ENCODE data around the gene SLC12A3.
"Not testable (repeated sequence)": the region's sequence is repeated elsewhere in the genome, so short reads cannot be mapped to it uniquely, and the experiment has no call there.

SLC12A3 gene

DNA sequence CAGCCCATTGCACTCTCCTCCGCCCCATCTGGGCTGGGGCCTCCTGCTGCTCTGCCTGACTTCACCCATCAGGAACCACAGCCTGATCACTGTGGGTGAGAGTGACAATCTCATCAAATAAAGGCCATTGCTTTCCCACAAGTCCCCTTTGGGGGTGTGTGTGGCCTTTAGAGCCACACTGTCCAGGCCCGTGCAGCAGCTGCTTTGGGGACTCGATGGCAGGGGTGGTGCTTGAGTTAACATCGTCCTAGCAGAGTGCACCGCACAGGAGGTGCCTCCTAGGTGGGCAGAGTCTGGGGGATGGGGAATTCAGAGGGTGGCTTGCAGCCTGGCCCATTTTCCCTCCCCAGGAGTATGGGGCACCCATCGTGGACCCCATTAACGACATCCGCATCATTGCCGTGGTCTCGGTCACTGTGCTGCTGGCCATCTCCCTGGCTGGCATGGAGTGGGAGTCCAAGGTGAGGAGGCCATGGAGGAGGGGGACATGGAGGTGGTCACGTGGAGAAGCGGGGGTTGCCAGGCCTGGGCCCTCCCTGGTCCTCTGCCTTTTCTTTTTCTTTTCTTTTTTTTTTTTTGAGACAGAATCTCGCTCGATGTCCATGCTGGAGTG lies 5.4 kb downstream of the SLC12A3 start:
- no peak for DNase-seq

GRCh38 chr16:56871172-56871593 lies 6.2 kb downstream of the SLC12A3 start:
- no peak for DNase-seq

- DNase-seq = no peak
Measured at GRCh38 chr16:56872863-56873391, 7.9 kb downstream of the SLC12A3 start.

- DNase-seq = no peak
Measured at GRCh38 chr16:56874800-56875199, 9.8 kb downstream of the SLC12A3 start.

GRCh38 chr16:56876048-56876447 lies 11.0 kb downstream of the SLC12A3 start:
- no peak for DNase-seq

- no peak for DNase-seq
Measured at GRCh38 chr16:56877486-56878182, 12.6 kb downstream of the SLC12A3 start.

DNA sequence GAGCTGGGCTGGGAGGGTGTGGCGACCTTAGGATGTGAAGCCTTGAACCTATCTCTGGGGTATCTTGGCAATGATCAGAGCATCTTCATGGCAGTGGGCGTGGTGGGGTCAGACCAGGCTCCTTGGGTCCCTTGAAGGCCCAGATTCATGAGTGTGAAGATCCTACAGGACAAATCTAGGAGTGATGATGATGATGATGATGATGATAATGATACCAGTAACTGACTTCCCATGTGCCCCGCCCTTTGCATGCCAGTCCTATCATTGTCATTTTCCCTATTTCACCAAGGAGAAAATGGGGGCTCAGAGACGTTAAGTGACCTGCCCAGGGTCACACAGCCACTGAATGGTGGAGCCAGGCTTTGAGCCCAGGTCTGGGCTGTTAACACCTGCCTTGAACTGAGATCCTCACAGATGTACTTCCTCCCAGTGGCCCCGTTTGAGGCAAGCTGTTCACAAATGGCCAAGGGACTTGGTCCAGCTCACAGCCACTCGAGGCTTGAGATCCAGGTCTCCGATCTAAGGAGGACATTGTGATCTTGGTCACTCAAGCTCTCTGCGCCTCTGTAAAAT lies 13.4 kb downstream of the SLC12A3 start:
- DNase-seq = no peak

- no peak for DNase-seq
Measured at GRCh38 chr16:56879276-56879675, 14.3 kb downstream of the SLC12A3 start.

- no peak for DNase-seq
Measured at GRCh38 chr16:56880176-56880575, 15.2 kb downstream of the SLC12A3 start.

DNA sequence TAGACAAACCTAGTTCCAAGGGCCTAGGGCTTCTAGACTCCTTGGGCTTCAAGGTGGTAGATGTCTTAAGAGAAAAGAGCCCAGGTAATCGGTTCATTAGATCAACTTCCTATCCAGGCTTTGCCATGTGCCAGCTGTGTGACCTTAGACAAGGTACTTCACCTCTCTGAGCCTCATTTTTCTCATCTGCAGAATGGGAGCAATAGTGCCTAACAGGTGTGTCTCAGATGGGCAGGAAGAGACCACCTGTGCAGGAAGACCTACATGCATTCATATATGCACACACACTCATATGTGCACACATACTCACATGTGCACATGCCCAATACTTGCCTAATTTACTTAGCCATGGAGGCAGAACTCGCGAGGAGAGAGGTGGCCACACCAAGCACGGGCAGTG lies 15.7 kb downstream of the SLC12A3 start:
- no peak for DNase-seq

- no peak for DNase-seq
Measured at GRCh38 chr16:56882077-56882800, 17.2 kb downstream of the SLC12A3 start.

GRCh38 chr16:56883586-56883985 lies 18.6 kb downstream of the SLC12A3 start:
- no peak for DNase-seq

GRCh38 chr16:56884026-56884582 lies 19.1 kb downstream of the SLC12A3 start:
- no peak for DNase-seq

DNA sequence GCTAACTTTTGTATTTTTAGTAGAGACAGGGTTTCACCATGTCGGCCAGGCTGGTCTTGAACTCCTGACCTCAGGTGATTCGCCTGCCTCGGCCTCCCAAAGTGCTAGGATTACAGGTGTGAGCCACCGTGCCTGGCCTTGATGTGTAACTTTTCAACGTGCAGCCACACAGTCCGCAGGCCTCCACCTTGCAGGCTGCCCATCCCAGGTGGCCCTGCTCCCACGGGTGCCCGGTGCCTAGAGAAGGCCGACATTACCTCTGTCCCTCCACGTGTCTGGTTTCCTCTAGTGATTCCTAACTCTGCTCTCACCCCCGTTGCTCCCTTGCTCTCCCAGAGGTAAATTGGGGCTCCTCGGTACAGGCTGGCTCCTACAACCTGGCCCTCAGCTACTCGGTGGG lies 19.9 kb downstream of the SLC12A3 start:
- not testable (repeated sequence) for DNase-seq

DNA sequence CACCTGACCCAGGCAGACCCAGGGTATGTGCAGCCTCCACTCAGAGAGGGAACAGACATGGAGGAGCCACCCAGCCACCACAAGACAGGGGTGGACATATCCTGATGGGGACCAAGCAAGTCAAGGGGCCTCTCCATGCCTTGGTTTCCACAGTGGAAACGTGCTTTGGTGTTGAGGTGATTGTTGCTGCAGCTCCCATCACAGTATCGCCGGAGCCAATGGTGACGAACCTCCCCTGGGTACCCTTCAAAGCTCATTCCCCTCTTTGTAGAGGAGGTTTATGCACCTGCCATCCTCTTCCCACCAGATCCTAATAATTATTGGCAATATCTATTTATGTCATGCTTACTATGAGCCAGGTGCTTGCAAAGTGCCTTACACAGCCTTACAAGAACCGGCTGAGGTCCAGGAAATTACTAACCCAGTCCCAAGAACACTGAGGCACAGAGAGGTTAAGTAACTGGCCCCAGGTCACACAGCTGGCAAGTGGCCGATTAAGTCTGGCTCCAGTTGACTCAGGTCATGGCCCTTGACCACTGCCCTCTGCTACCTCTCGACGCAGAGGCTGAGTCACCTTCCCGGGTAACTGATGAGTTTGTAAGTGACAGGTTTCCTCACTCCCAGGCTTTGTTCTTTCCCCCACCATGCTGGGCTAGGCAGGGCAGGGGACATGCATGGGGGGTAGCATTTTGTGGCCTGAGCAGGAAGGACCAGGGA lies 20.6 kb downstream of the SLC12A3 start:
- DNase-seq = no peak

GRCh38 chr16:56886296-56886695 lies 21.3 kb downstream of the SLC12A3 start:
- no peak for DNase-seq

- DNase-seq = no peak
Measured at GRCh38 chr16:56886826-56887225, 21.8 kb downstream of the SLC12A3 start.

- no peak for DNase-seq
Measured at GRCh38 chr16:56888806-56889205, 23.8 kb downstream of the SLC12A3 start.

DNA sequence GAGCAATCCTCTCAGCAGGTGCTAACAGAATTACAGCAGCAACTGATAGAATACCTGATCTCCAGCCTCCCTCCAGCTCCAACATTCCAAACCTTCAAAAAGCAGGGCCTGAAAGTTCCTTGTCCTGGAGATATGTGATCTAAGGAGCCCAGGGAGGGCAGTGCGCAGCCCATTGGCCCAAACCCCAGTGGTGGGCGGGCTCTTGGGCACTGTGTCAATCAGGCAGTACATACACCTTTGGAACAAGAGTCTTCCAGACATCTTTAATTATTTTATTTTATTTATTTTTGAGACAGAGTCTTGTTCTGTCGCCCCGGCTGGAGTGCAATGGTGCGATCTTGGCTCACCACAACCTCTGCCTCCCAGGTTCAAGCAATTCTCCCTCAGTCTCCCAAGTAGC lies 24.2 kb downstream of the SLC12A3 start:
- no peak for DNase-seq

DNA sequence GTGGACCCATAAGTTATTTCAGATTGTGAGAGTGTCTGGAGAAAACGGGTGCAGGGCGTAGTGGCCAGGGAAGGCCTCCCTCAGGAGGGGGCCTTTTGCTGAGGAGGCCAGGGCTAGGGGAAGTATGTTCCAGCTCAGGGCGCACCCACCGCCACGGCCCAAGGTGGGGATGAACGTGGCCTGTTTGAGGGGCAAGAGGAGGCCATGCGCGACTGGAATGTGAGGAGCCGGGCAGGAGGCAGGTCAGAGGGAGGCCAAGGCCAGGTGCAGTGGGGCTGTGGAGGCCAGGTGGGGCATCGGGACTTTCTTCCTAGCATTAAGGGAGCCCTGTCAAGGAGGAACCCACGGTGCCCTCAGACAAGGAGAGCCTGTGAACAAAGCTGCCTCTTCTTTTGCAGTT lies 26.7 kb downstream of the SLC12A3 start:
- DNase-seq = no peak

- DNase-seq = no peak
Measured at GRCh38 chr16:56892705-56893104, 27.7 kb downstream of the SLC12A3 start.

DNA sequence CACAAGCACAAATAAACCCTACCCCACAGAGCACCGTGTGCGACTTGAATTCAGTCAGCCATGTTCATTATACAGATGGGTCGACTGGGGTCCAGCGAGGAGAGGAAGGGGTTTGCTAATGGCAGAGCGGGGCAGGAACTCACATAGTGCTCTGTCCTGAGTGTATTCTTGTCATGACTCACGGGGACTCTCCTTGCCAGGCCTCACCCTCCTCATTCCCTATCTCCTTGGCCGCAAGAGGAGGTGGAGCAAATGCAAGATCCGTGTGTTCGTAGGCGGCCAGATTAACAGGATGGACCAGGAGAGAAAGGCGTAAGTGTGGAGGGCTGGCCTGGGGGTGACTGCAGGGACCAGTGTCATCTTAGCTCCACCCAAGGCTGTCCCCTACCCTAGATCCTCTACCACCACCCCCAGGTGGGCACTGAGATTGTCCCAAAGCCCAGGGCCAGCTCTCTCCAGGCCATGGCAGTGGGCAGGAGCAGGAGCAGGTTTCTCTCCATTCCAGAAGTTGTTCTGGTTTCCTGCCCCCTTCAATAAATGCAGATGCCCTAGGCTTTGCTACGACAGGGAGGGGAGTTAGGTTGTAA lies 29.4 kb downstream of the SLC12A3 start:
- DNase-seq = no peak
